ENCODE data around the gene SNX8.

SNX8 gene

DNA sequence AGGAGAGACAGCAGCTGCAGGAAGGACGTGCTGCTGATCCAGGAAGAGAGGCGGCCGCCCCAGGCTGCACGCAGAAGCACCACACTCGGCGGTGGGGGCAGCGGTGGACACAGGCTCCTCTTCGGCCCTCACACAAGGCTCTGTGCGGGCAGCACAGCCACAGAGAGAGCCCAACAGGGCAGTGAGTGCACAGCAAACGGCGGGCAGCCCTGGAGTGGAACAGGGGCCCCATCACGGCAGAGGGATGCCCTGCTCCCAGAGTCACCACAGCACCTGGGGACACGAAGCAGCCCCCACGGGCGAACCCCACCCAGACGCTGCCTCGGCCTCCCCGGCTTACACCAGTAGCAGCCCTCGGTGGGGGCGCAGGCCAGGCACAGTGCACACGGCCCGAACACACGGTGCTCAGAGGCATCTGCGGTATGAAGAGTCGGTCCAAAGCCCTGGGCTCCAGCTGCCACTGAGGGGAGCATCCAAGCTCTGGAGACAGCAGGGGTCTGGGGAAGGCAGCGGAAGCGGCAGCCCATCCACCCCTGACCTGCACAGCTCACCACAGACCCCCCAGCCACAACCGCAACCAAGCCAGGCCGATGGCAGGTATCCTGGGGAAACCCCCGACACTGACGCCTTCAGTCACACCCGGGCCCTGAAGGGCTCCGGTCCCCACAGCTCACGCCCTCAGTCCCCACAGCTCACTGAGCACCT lies 55.4 kb downstream of the SNX8 start:
- DNase-seq, result no peak

DNA sequence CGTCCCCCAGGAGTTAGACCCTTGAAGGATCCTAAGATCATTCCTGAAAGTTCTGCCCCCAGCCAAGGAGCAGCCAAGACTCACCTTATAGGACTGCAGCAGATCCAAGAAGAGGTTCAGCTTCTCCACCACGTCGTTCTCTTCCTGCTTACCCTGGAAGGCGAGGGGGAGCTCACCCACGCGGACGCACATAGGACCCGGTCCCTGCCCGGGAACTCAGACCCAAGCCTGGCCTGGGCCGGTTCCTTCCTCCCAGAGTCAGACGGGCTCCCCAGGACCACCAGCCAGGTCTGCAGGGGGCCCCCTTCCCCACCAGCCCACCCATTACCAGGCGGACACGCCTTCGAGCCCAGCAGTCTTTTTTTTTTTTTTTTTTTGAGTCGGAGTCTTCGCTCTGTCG lies 56.6 kb downstream of the SNX8 start:
- DNase-seq, result no peak

DNA sequence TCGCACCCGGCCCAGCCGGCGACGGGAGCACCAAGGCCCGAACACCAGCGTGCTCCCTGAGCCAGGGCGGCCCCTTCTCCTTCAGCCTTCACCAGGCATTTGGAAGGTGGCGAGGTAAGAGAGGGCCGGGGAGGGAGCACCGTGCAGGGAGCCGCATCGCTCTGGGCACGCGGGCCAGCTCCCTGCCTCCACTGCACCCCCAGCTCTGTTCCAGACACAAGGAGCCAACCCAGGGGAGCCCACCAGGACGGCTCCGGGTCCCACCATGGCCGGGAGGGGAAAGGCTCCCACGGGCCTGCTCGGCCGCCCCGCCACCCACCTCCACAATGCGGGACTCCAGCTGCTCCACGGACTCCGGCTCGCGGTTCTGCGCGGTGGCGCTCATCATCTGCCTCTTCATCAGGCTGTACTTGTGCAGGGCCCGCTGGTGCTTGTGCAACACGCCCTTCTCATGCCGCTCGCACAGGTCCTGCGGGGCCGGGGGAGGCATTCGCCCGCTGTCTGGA lies 57.1 kb downstream of the SNX8 start:
- DNase-seq, result no peak

DNA sequence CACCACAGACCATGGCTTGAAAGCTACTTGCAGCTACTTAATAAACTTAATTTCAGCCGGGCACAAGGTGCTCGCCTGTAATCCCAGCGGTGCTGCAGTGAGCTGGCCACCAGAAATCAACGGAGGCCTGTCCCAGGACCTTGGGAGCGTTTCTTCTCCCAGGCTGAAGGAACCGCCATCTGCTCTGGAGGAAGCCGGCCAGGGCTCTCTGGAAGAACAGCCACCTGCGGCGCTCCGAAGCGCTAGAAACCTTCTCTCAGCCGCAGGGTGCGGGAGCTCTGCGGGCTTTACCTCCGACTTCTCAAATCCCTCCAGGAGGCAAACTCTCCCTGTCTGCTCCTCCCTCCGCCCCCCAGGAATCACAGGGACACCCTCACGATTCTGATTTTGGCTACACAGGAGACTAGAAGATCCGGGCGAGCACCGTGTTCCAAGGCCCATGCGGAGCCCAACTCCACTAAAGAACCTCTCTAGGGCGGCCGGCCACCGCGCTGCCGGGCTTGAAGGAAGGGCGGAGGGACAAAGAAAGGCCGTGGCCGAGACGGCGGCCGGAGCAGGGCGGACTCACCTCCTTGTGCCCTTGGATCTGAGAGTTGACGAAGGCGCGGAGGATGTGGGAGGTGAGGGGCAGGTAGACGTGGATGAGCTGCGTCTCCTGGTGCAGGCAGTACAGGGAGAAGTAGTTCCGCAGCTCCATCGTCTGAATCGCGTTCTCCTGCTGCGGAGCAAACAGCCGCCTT lies 57.8 kb downstream of the SNX8 start:
- no peak for DNase-seq

DNA sequence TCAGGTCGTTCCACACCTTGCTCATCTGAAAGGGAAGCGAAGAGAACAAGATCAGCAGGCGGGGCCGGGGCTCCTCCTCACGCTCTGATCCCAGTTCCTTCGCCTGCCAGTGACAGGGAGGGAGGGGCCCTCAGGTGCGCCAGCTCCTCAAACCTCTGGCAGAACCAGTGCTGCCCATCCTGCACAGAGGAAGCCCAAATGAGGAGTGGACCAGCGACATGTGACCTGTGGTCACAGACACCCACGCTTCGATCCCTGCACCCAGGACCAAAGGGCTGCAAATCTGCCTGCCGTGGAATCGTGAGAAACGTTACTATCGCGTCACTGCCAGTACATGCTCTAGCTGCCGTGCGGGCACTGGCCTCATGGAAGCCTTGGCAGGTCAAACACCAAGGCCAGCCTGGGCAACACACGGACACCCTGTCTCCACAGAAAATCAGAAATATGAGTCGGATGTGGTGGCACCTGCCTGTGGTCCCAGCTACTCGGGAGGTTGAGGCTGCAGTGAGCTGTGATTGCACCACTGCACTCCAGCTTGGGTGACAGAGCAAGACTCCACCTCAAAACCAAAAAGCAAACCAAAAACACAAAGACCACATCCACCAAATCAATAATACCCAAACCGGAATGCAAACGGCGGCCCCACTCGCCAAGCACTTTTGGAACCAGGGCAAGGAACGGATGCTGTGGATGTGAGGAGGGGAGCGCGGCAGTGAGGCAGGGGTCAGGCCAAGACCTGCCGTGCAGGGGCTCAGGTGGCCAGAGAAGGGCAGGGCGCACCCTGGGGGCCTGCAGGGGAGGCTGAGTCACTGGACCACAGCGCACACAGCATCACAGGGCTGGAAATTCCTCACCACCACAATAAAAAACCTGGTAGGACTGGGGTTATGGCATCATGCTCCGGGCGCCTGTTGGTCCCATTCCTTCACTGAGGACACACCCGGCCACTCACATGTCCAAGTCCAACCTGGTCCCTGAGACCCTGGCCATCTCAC lies 58.8 kb downstream of the SNX8 start:
- DNase-seq, result no peak

DNA sequence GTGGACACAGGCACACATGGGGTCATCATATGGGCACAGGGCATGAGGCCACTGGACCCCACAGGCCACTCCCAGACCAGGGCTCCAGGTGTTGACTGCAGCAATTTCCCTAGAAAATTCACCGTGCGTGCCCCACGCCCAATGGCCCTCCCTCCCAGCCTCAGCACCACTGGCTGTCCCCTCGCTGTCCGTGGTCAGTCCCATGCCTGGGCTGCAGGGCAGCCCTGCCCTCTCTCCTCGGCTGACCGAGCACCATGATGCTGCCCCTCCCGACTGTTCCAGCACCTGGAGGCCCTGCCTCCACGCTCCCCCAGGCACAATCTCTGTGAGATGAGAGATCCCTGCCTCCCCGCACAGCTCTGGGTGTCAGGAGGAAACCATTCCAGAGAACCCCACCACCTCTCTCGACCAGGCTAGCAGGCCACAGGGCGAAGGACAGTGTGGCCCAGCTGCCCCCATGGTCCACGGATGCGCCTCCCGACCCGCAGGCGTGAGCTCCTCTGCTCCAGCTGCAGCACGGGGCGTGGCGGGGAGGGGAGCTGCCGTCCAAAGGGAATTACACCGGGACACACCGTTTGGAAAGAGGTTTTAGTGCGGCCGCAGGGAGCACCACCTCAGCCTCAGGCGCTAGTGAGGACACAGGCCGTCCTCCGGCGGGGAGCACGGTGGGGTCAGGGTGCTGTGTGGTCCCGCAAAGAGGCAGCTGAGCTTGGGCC lies 59.7 kb downstream of the SNX8 start:
- no peak for DNase-seq

DNA sequence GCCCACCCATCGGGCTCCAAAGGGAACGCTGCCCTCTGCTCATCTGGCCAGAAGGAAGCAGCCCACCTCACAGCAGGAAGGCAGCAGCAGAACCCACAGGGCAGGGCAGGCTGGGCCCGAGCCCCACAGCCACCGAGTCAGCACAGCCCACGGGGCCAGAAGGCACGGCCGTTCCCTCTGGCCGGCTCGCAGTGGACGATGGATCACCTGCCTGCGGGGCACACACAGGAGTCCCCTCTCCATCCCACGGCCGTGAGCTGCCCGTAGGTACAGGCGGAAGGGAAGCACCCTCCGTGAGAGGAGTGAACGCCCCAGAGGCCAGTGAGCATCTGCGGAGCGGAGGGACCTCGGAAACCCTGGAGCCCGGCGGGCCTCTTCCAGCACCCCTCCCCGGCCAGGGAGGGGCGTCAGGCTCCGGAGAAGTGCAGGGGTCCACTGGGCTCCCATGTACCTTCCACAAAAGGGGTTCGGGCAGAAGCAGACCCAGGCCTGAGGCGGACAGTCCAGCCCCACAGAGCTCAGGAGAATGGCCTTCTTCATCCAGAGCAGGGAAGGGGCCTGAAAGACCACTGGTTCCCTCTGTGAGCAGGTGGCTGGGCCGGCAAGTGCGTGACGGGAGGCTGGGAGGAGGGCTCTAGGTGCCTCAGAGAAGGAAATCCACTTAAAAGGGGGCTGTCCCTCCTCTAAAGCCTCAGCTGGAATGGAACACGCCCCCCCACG lies 60.6 kb downstream of the SNX8 start:
- DNase-seq, result no peak

DNA sequence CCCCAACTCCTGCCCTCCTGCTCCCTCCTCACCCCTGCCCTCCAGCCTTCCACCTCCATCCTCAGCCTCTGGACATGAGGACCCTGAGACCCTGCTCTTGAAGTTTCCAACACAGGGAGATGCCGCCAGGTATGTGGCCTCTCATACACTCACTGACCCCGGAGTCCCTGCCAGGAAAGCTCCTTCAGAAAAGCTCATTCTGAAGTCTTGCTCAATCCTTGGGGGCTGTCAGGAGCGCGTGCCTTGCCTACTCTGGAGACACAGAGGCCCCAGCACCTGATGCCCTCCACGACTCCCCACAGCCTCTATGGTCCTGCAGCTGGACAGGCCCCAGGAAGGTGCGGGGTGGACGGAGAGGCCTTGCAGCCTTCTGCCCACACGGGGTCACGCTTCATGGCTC lies 61.2 kb downstream of the SNX8 start:
- DNase-seq, result no peak

DNA sequence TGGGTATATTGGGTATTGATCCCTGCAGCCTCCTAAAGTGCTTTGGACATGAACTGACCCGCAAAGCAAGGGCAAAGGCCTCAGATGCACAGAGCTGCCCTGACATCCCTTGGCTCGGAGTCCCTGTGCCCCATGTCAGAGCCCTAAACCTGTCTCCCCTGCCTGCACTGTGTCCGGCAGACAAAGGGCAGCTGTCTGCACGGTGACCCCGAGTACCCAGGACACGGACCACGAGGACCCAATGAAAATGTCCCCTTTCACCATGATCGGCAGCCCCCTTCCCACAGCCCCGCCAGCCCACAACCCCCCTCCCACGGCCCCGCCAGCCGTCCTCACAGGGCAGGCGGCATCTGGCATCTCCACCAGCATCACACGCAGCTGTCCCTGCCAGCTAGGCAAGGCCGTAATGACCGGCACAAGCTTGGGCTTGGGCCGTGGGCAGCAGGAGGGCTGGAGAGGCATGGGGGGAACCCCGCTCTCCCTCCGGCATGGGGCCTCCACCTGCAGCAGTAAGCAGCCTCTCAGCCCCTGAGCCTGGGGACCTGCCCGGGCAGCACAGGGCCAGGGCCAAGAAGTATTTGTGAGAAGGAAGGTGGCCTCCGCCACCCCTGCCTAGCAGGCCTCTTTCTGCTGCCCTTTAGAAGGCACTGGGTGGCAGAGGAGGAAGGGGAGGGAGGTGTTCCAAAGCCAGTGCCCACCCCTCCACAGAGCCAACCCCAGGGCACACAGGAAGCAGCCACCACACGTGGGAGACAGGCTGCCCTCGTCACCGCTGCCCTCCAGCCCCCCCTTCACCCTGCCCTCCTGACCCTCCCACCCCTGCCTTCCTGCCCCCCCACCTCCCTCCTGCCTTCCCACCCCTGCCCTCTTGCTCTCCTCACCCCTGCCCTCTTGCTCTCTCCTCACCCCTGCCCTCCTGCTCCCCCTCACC lies 62.1 kb downstream of the SNX8 start:
- peak; percentile 10 for DNase-seq

DNA sequence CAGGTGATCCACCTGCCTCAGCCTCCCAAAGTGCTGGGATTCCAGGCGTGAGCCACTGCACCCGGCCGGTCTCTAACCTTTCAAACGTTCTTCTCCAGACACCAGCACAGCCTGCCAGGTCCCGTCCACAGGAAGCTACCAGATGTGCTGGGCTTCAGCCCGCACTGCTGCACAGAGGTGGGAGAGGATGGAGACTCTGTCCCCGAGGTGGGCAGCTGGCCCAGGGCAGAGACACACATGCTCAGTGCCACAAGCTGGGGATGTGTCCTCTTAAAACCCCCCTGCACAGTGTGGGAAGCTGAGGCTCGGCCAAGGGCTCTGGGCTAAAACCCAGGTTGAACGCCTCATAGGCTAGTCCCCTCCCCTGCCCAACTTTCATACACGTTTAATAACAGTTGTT lies 62.9 kb downstream of the SNX8 start:
- DNase-seq, result no peak

DNA sequence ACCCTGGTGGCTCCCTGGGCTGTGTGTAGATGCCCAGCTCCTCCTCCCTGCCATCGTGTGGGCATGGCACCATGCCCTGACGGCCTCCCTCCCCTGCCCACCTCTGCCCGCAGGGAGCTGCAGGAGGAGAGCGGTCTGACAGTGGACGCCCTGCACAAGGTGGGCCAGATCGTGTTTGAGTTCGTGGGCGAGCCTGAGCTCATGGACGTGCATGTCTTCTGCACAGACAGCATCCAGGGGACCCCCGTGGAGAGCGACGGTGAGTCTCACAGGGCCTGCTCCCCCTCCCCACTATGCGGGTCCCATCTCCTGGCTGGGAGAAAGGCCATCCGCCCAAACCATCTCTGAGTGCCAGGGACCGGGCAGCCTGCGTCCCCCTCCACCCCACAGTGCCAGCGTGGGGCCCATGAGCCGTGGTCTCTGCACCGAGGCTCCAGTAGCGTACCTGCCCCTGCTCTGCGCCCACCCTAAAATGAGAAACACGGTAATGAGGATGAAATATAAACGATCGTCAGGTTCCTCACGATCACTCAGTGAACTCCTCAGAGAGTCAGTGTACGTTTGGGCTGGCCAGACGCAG lies 64.4 kb downstream of the SNX8 start:
- no peak for DNase-seq

DNA sequence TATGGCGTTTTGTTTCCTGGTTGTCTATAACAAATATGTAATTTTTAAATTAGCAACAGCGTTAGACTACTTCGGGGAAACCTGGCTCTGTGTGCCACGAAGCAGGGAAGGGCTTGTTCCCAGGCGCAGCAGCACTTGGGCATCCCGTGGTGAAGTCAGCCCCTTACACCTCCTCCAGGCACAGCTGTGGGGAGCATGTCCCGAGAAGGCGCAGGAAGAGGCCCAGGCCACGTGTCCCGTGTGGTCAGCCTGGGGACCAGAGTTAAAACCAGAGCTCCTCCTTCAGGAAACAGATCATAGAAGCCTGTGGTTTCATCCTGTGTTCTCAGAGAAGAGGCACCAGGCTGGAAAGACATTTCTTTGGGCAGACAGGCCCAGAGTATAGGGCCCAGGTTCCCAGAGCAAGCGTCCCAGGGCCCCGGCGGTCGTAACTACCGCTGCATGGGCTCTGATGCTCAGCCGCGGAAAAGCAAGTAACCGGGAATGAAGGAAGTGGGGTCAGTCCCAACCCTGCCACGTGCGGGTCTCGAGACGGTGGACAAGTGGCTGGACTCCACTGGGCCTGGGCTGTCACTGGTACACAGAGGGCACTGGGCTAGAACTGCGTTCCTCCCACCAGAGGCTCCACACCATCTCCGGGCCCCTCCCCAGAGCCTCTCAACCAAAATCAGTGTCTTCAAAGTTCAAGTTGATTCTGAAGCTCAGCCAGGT lies 65.1 kb downstream of the SNX8 start:
- DNase-seq, result no peak

DNA sequence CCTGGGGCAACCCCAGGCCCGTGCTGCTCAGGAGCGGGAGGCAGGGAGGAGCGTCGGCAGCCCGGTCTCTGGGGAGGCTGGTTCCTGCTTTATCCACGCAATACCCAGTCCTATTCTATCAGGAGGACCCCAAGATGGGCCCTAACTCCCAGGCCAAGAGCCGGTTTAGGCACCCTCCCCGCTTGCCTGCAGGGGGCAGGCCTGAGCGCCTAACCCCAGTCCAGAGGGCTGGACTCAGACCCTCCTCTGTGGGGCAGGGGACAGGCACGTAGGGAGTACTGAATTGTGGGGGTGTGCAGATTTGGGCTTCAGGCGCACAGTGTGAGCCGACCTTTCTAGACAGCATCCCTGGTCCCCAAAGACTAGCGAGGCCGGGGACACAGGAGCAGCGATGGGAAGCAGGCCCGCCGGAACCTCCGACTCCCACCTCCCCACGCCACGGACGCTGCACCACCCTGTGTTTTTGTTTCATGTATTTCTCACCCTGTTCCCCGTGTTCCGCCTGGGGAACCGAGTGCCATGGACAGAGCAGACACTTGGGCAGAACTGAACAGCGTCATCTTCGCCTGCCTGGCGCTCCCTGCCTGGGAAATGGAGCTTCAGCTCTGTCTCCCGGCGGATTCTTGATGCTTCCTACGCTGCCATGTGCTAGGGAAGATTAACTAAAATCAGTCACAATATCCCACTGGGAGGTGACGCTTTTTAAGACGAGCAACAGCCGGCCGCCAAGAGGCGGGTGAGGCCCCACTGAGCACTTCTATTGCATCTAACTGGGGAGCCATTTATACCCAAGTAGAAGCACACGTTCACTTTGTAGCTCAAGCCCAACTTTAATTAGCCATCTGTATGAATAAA lies 66.9 kb downstream of the SNX8 start:
- DNase-seq, result no peak

DNA sequence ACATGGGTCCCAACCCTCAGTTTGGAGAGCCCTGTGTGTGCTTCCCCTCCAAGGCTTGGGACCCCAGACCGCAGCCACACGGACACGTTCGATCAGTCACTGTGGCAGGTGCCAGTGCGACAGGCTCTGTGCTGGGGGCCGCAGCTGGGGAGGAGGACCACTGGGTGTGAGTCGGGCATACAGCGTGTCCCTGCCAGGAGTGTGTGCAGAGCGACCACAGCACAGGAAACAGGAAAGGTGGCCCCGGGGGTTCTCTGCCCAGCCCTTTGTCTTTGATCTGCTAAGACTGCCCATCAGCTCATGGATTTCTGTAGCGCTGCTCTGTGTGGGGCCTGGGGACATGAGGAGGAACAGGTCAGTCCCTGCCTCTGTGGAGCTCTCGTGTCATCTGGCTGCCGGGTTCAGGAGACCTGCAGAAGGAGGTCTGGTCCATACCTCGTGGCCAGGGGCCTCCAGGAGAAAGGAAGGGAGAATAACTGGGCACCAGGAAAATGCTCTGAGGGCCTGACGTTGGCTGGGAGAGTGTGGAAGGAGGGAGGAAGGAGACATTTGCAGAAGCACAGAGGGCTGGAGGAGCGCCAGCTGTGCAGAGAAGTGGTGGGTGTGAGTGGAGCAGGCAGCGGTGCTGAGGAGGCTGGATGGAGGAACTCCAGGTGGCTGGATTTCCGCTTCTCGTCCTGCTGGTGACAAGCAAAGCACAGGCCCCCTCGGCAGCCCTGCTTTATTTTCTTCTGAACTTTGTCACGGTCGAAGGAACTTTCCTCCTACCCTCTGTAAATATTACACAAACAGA lies 68.2 kb downstream of the SNX8 start:
- DNase-seq, result no peak

DNA sequence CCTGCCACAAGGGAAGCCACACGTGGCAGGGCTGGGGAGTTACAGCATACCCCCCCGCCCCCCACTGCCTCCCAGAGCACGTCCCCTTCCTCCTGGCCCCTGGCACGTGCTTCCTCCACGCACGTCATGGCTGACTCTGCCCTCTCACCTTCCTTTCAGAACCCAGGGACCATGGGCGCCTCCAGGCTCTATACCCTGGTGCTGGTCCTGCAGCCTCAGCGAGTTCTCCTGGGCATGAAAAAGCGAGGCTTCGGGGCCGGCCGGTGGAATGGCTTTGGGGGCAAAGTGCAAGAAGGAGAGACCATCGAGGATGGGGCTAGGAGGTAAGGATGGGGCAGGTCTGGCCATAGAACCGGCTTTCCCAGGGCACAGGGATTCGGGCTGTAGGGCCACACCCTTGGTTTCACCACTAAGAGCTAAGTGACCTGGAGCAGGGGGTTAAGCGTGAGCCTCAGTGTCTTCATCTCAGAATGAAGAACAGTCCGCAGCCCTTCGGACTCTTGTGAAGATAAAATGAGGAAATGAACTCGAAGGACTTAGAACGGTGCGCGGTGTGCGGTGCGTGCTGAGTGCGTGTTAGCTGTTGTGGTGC lies 69.7 kb downstream of the SNX8 start:
- no peak for DNase-seq

DNA sequence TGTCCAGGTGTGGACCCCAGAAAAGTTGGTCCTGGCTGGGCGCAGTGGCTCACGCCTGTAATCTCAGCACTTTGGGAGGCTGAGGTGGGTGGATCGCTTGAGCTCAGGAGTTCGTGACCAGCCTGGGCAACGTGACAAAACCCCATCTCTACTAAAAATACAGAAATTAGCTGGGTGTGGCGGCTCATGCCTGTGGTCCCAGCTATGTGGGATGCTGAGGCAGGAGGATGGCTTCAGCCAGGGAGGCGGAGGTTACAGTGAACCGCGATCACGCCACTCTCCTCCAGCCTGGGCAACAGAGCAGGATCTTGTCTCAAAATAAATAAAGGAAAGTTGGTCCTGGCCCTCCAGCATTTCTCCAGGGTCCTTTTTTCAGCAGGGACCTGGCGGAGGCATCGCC lies 70.8 kb downstream of the SNX8 start:
- DNase-seq, result no peak

Data from NCI-H1092 (cell line).